Mesenchymal stem cell (in vitro differentiated cells and primary cell): Measurements from ENCODE around the gene WNT9A.

Experiments
- DNase-seq: peaks from one replicate; pipeline ENCODE4 v3.0.0-alpha.2; 2013
- H2AFZ ChIP-seq: one replicate; pipeline ENCODE4 v1.6.1; 2013; ENCODE audit warnings: low read depth, mild to moderate bottlenecking, control low read depth, inconsistent platforms, low read length, moderate library complexity
- H2AK5ac ChIP-seq: 2 replicates; pipeline ENCODE4 v1.6.1; 2013; ENCODE audit warnings: low read length, moderate library complexity, mild to moderate bottlenecking, inconsistent platforms; ENCODE audit not compliant: severe bottlenecking
- H2BK120ac ChIP-seq: one replicate; pipeline ENCODE4 v1.6.1; 2013; ENCODE audit warnings: low read depth, mild to moderate bottlenecking, inconsistent platforms, low read length, moderate library complexity
- H2BK12ac ChIP-seq, 2 experiments: one replicate each; pipeline ENCODE4 v1.6.1; 2013; ENCODE audit warnings: inconsistent platforms in 2 of 2, low read length in 2 of 2, mild to moderate bottlenecking in 2 of 2, moderate library complexity in 2 of 2, control low read depth in 1 of 2
- H2BK15ac ChIP-seq: one replicate; pipeline ENCODE4 v1.6.1; 2013; ENCODE audit warnings: mild to moderate bottlenecking, low read depth, inconsistent platforms; ENCODE audit not compliant: poor library complexity, severe bottlenecking
- H2BK5ac ChIP-seq: 2 replicates; pipeline ENCODE4 v1.6.1; 2013; ENCODE audit warnings: low read depth, mild to moderate bottlenecking, low read length, control low read depth, inconsistent platforms; ENCODE audit not compliant: poor library complexity, severe bottlenecking
- H3K14ac ChIP-seq, 2 experiments: one replicate each; pipeline ENCODE4 v1.6.1; 2013; ENCODE audit warnings: inconsistent platforms in 2 of 2, low read length in 2 of 2, control low read depth in 1 of 2, mild to moderate bottlenecking in 1 of 2, moderate library complexity in 1 of 2
- H3K18ac ChIP-seq, 2 experiments: one replicate each; pipeline ENCODE4 v1.6.1; 2013; ENCODE audit warnings: inconsistent platforms in 2 of 2, low read length in 2 of 2, control low read depth in 1 of 2, low read depth in 1 of 2, mild to moderate bottlenecking in 1 of 2
- H3K23ac ChIP-seq, 2 experiments: one replicate each; pipeline ENCODE4 v1.6.1; 2013; ENCODE audit warnings: inconsistent platforms in 2 of 2, low read length in 2 of 2, mild to moderate bottlenecking in 2 of 2, moderate library complexity in 2 of 2, control low read depth in 1 of 2
- H3K27ac ChIP-seq: 2 replicates; pipeline ENCODE4 v1.5.1; 2013; ENCODE audit warnings: mild to moderate bottlenecking, moderate library complexity, low read length, control low read depth, inconsistent platforms; ENCODE audit not compliant: poor library complexity, severe bottlenecking
- H3K27me3 ChIP-seq, 2 experiments: 2 replicates each; pipeline versions ENCODE4 v1.6.1 to v1.7.0; 2013; ENCODE audit warnings: low read length in 2 of 2, mild to moderate bottlenecking in 2 of 2, moderate library complexity in 2 of 2, control low read depth in 1 of 2, inconsistent platforms in 1 of 2; ENCODE audit not compliant: control insufficient read depth in 1 of 2, insufficient read depth in 1 of 2
- H3K36me3 ChIP-seq, 2 experiments: 2 replicates each; pipeline versions ENCODE4 v1.6.1 to v1.7.0; 2013; ENCODE audit warnings: low read length in 2 of 2, control low read depth in 1 of 2, inconsistent platforms in 1 of 2, low read depth in 1 of 2, mild to moderate bottlenecking in 1 of 2; ENCODE audit not compliant: insufficient read depth in 2 of 2, control insufficient read depth in 1 of 2
- H3K4ac ChIP-seq, 2 experiments: one replicate each; pipeline ENCODE4 v1.6.1; 2013; ENCODE audit warnings: inconsistent platforms in 2 of 2, low read length in 2 of 2, mild to moderate bottlenecking in 2 of 2, moderate library complexity in 2 of 2, control low read depth in 1 of 2, low read depth in 1 of 2
- H3K4me1 ChIP-seq: 2 replicates; pipeline ENCODE4 v1.6.1; 2013; ENCODE audit warnings: low read depth, low read length, control low read depth; ENCODE audit not compliant: control insufficient read depth, insufficient read depth
- H3K4me2 ChIP-seq: 2 replicates; pipeline ENCODE4 v1.6.1; 2013; ENCODE audit warnings: low read length, mild to moderate bottlenecking, inconsistent platforms; ENCODE audit not compliant: poor library complexity, severe bottlenecking
- H3K4me3 ChIP-seq, 2 experiments: 2 replicates each; pipeline versions ENCODE4 v1.5.1 to v1.7.0; 2013; ENCODE audit warnings: low read length in 2 of 2, mild to moderate bottlenecking in 2 of 2, control low read depth in 1 of 2, low read depth in 1 of 2; ENCODE audit not compliant: insufficient read depth in 1 of 2
- H3K79me1 ChIP-seq: replicated peaks from 2 replicates; pipeline ENCODE4 v1.6.1; 2013; ENCODE audit warnings: mild to moderate bottlenecking, control low read depth, low read length, inconsistent platforms; ENCODE audit not compliant: poor library complexity, severe bottlenecking
- H3K9ac ChIP-seq: 2 replicates; pipeline ENCODE4 v1.7.0; 2013; ENCODE audit warnings: mild to moderate bottlenecking, low read length, moderate library complexity
- H3K9me3 ChIP-seq: 2 replicates; pipeline ENCODE4 v1.7.0; 2013; ENCODE audit warnings: mild to moderate bottlenecking, low read length; ENCODE audit not compliant: control insufficient read depth
- H4K8ac ChIP-seq: one replicate; pipeline ENCODE4 v1.6.1; 2013; ENCODE audit warnings: inconsistent platforms, mild to moderate bottlenecking, low read length, moderate library complexity
- H4K91ac ChIP-seq: one replicate; pipeline ENCODE4 v1.6.1; 2013; ENCODE audit warnings: mild to moderate bottlenecking, low read length, inconsistent platforms
- WGBS: methylation state at CpG from one replicate; pipeline ENCODE4 v1.1.7; 2013; ENCODE audit warnings: mixed read lengths; 5-methylcytosine and 5-hydroxymethylcytosine counted together

Gene WNT9A

DNA sequence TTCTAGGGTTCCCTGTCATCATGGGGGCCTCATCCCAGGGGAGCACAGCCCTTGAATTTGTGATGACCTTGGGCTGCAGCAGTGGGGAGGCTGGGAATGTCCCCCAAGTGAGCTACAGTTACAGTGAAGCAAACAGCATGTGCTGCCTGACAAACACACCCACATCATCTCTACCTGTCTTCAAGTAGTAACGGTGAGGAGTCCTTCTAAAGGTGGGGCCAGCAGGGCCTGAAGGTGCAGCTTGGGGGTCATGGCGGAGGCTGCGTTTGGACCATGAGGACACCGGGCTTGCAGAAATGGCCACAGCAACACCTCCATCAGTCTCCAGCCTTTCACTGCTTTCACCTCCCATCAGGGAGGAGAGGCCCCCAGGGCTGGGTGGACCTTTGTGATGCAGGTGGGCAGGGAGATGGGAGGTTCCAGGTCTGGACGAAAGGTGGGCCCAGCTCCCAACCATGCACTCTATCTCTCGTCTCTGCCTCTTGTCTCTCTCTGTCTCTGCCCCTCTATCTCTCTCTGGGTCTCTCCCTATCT is 55.7 kb downstream of the WNT9A start:
- no peak overlapping the region for H3K14ac ChIP-seq
- H3K27me3 ChIP-seq: peaks cover 0 to 40% of the 10 kb centered on the region in 2 experiments
- no peak overlapping the region for H4K91ac ChIP-seq
- no peaks in the 10 kb centered on the region for H3K79me1 ChIP-seq
- H3K4me3 ChIP-seq: no peak overlapping the region
- no peak overlapping the region for H3K4me2 ChIP-seq
- no peak overlapping the region for H3K27ac ChIP-seq
- no peak for DNase-seq
- H2BK15ac ChIP-seq: no peak overlapping the region
- H3K9ac ChIP-seq: no peak overlapping the region
- peaks cover 66% of the 10 kb centered on the region for H3K4me1 ChIP-seq
- no peak overlapping the region for H4K8ac ChIP-seq
- no peak overlapping the region for H3K4ac ChIP-seq
- no peak overlapping the region for H2AK5ac ChIP-seq
- no peak overlapping the region for H3K23ac ChIP-seq
- no peak overlapping the region for H2BK12ac ChIP-seq
- no peaks in the 10 kb centered on the region for H3K9me3 ChIP-seq
- H3K36me3 ChIP-seq: no peaks in the 10 kb centered on the region
- H3K18ac ChIP-seq: no peak overlapping the region
- H2BK120ac ChIP-seq: no peak overlapping the region
- no peak overlapping the region for H2AFZ ChIP-seq
- H2BK5ac ChIP-seq: no peak overlapping the region
- 84% methylated on average over 2 of the region's 6 CpGs for WGBS

- Histone ChIP-seq H4K8ac (no peak overlapping the region), H2AFZ (no peak overlapping the region), H2BK120ac (no peak overlapping the region), H3K4me1 (peaks cover 64% of the 10 kb centered on the region), H3K18ac (no peak overlapping the region), H3K9ac (no peak overlapping the region), H4K91ac (no peak overlapping the region), H3K27me3 (peaks cover 0 to 40% of the 10 kb centered on the region in 2 experiments), H3K4ac (no peak overlapping the region), H3K14ac (no peak overlapping the region), H3K36me3 (no peaks in the 10 kb centered on the region), H3K4me3 (no peak overlapping the region), H2BK12ac (no peak overlapping the region), H2AK5ac (no peak overlapping the region), H3K79me1 (no peaks in the 10 kb centered on the region), H3K4me2 (no peak overlapping the region), H3K27ac (no peak overlapping the region), H3K23ac (no peak overlapping the region), H3K9me3 (no peaks in the 10 kb centered on the region), H2BK15ac (no peak overlapping the region), H2BK5ac (no peak overlapping the region)
- no peak for DNase-seq
- 79% methylated on average over 19 of the region's 19 CpGs for WGBS
Observed at GRCh38 chr1:227891223-227891954, 56.3 kb downstream of the WNT9A start.

GRCh38 chr1:227890451-227891222 is 57.1 kb downstream of the WNT9A start:
- Histone ChIP-seq H3K4me1 (peaks cover 64% of the 10 kb centered on the region), H3K4me2 (no peak overlapping the region), H3K18ac (no peak overlapping the region), H4K8ac (no peak overlapping the region), H3K36me3 (no peaks in the 10 kb centered on the region), H3K4me3 (no peak overlapping the region), H2AFZ (no peak overlapping the region), H2BK15ac (no peak overlapping the region), H4K91ac (no peak overlapping the region), H3K14ac (no peak overlapping the region), H2BK120ac (no peak overlapping the region), H3K27ac (no peak overlapping the region), H2BK12ac (no peak overlapping the region), H3K79me1 (no peaks in the 10 kb centered on the region), H2BK5ac (no peak overlapping the region), H3K23ac (no peak overlapping the region), H3K4ac (no peak overlapping the region), H3K27me3 (peaks cover 0 to 40% of the 10 kb centered on the region in 2 experiments), H2AK5ac (no peak overlapping the region), H3K9me3 (no peaks in the 10 kb centered on the region), H3K9ac (no peak overlapping the region)
- no peak for DNase-seq
- 92% methylated on average over 13 of the region's 13 CpGs for WGBS

DNA sequence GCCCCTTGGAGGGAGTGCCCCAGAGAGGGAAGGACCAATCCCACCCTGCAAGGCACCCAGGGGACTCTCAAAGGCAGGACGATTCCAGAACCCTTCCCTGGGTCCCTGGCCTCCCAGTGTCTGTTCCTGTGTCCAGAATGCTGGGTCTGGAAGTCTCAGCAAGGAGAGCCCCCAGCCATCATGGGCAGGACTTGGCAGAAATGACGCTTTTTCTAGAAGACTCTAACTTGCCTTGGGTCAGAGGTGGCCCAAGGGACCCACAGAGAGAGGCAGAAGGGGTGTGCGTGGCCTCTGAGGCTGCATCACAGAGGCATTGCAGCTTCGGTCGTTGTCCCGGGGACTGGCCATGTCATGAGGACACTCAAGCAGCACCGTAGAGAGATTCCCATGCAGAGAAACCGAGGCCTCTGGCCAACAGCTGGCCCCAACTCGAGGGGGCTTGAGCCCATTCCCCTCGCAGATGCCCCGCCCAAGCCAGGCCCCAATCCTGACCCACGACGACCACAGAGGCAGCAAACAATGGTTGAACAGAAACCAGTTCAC is 57.8 kb downstream of the WNT9A start:
- H2AFZ ChIP-seq: no peak overlapping the region
- no peak overlapping the region for H3K14ac ChIP-seq
- 85% methylated on average over 13 of the region's 13 CpGs for WGBS
- no peak overlapping the region for H3K4me2 ChIP-seq
- H2BK12ac ChIP-seq: no peak overlapping the region
- H3K18ac ChIP-seq: no peak overlapping the region
- H3K4ac ChIP-seq: no peak overlapping the region
- no peaks in the 10 kb centered on the region for H3K79me1 ChIP-seq
- peaks cover 0 to 40% of the 10 kb centered on the region in 2 experiments for H3K27me3 ChIP-seq
- no peak overlapping the region for H3K9ac ChIP-seq
- H2AK5ac ChIP-seq: no peak overlapping the region
- no peak overlapping the region for H4K91ac ChIP-seq
- DNase-seq: no peak
- H3K36me3 ChIP-seq: no peaks in the 10 kb centered on the region
- H3K23ac ChIP-seq: no peak overlapping the region
- H3K4me1 ChIP-seq: peaks cover 63% of the 10 kb centered on the region
- H2BK15ac ChIP-seq: no peak overlapping the region
- no peaks in the 10 kb centered on the region for H3K9me3 ChIP-seq
- no peak overlapping the region for H2BK5ac ChIP-seq
- H3K27ac ChIP-seq: no peak overlapping the region
- no peak overlapping the region for H2BK120ac ChIP-seq
- no peak overlapping the region for H3K4me3 ChIP-seq
- H4K8ac ChIP-seq: no peak overlapping the region
